ENCODE measurements around the gene ADAMTSL4.

DNA sequence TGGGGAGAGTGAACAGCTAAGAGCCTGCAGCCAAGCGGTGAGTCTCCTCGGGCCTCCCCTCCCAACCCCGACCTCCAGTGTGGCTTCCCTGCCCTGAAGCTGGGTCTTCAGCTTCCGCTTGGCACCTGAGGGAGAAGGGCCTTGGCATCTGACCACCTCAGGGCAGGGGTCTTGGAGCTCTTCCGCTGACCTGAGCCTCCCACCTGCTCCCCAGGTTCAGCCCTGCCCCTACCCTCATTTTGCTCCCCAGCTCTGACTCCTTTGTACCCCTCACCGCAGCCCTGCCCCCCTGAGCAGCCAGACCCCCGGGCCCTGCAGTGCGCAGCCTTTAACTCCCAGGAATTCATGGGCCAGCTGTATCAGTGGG lies 4.9 kb downstream of the ADAMTSL4 start:
- TF ChIP-seq BACH2 (CRISPR knock-in tag; IDR thresholded peaks at IDR 0.05; ENCODE audit: borderline replicate concordance) = no peak
- no peak for TF ChIP-seq TOX (CRISPR knock-in tag; IDR thresholded peaks at IDR 0.05; ENCODE audit: borderline replicate concordance)
- no peak for TF ChIP-seq ZNF70 (CRISPR knock-in tag; IDR thresholded peaks at IDR 0.05)
- no peak for TF ChIP-seq ZFP3 (CRISPR knock-in tag; IDR thresholded peaks at IDR 0.05)

All from SK-N-SH treated with all-trans-retinoic acid at 6 μM for 48 hours (cell line).